AG09309 (cell line): ENCODE data around the gene MGMT.

Source experiments
- DNase-seq: peaks from one replicate; pipeline ENCODE4 v3.0.0-alpha.2; 2010; ENCODE audit warnings: low read depth
- H3K4me3 ChIP-seq: 2 replicates; pipeline ENCODE4 v1.5.1; 2011; ENCODE audit warnings: mild to moderate bottlenecking, low read depth, low read length, moderate library complexity; ENCODE audit not compliant: control insufficient read depth
- CTCF ChIP-seq: IDR thresholded peaks from 2 replicates; pipeline ENCODE4 v1.5.1; 2011; ENCODE audit warnings: mild to moderate bottlenecking, low read depth, low read length, inconsistent platforms; ENCODE audit not compliant: insufficient read depth, control insufficient read depth; ENCODE audit errors: missing control alignments

Gene MGMT

GRCh38 chr10:129761981-129762956 is 295.2 kb downstream of the MGMT start:
- no peak for DNase-seq
- H3K4me3 ChIP-seq: no peak overlapping the region
- TF ChIP-seq CTCF: no peak

GRCh38 chr10:129764011-129764900 is 297.2 kb downstream of the MGMT start:
- TF ChIP-seq CTCF: no peak
- no peak overlapping the region for H3K4me3 ChIP-seq
- no peak for DNase-seq

GRCh38 chr10:129764901-129765663 is 298.0 kb downstream of the MGMT start:
- no peak for TF ChIP-seq CTCF

GRCh38 chr10:129765664-129766550 is 298.9 kb downstream of the MGMT start:
- no peak for TF ChIP-seq CTCF
- no peak for DNase-seq

More at GRCh38 chr10:129764901-129765663, 298.0 kb downstream of the MGMT start:
- no peak overlapping the region for H3K4me3 ChIP-seq
- no peak for DNase-seq

GRCh38 chr10:129766611-129767550 is 299.8 kb downstream of the MGMT start:
- TF ChIP-seq CTCF: no peak
- no peak for DNase-seq
- no peak overlapping the region for H3K4me3 ChIP-seq

More at GRCh38 chr10:129765664-129766550, 298.9 kb downstream of the MGMT start:
- H3K4me3 ChIP-seq: no peak overlapping the region
